ENCODE data around the gene BCL2.

BCL2 gene

DNA sequence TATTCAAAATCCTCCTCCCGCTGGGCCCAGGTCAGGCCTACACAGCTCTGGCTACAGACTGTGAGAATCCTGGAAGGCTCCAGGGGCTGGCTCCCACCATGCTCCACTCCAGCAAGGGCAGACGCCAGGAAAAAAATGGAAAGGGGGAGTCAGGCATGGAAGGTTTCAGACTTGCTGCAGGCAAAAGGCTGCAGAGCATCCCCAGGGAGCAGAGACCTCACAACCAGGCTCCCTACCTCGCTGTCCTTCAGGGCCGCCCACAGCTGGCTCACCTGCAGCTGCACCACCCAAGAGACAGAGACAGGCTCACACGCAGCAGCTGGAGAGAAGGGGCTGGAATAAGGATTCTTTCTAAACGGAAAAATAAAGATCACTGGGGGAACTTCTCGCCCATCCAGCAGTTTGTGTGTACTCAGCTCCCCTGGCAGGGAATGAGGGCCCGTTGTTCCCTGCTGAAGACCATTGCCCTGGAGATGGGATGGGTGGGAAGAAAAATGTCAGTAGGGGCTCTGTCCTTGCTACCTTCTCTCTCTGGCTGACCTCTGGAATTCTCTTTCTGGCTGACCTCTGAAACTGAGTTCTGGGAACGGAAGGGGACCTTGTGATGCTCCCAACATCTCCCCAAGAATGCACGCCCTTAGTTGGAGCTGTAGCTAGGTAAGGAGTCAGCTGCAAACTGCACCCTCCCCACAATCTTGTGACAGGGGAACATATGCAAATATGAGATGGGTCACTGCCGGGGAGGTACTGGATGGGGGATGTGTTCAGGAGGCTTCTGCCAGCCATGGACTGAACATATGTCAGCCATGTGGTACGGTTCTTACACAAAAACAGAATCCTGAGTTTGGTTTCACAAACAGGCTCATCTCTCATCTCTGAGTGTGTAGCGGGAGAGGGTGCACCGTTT lies 34.5 kb downstream of the BCL2 start:
- DNase-seq, result no peak

DNA sequence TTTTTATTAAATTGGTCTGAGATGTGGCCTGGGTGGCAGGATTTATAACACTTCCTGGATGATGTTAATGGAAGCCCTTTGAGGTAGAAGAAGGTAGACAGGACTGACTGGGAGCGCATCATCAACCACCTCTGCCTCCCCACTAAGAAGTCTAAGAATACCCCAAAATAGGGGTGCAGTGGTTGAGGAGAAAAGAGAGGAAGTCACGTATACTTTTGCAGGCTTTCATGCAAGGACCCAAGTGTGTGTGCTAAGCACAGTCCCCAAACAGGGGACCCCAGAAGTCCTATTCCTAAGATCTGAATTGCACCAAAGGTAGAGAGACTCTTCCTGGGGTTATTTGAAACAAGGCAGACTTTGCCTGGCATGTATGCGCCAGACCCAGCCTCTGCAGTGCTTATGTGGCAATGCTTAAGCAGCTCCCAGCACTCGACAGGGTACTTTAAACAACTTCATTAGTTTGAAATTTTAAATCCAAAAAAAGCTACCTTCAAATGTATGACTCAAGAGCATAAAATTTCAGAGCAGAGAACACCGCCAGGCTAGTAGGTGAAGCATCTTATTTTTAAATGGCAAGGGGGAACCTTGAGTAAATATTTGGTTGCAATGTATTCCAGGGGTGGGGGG lies 35.3 kb downstream of the BCL2 start:
- no peak for DNase-seq

DNA sequence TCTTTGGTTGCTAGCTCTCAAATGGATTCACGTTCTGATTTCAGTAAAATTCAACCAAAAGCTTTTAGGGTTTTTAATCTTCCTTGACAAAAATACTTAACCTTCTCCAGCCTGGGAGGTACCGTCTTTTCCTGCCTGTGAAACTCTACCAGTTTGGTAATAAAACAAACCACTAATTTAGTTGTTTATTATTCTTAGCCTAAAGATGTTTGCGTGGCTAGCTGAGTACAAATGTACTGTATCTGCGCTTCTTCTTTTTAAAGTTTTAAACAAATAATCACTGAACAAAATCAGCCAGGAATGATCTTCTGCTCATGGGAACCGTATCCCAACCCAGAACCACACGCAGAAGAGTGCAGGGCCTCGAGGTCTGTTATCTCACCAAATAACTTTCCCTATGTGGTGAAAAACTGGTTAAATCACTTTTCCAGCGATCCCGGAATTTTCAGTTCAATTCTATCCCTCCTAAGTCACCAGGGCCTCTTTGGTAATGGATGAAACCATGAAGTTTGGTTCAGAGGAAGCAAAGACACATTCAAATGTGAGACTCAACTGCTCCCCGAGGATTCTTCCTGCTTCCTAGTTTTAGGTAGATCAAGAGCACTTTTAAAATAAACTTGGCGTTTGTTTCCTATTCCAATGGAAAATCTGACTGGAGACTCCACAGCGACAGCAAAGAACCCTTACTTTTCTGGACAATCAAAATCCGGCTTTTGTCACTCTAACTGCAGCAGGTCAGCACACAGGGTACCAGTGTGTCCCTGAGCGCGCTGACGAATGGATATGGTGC lies 36.1 kb downstream of the BCL2 start:
- DNase-seq, result no peak

GRCh38 chr18:63282793-63283192 lies 36.8 kb downstream of the BCL2 start:
- DNase-seq, result no peak

DNA sequence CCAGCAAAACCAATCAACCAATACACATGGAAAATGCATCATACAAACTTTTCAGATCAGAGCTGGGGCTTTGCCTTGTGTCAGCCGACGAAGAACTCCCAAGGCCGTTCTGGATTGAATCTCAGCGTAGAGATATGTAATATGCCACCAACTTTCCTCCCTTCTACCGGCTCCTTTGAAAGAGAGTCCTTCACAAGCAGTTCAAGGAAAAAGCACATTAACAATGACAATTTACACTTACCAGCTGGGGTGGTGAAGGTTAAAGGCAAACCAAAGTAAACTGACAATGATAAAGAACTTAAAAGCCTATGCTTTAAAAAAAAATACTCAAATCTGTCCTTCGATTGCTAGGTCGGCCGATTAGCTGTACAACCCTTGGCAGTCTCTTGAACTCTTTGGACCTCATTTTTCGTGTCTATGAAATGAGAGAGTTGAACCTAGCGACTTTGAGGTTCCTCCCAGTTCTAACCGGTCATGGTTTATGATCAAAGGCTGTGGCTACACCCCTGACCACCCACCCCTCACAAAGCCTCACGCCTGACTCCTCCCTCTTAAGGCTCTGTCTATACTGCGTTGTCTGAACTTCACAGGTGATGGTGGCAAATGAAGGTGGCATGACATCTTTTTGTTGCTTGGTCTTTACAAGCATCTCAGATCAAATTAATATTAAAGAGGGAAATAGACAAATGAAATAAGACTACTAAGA lies 46.2 kb downstream of the BCL2 start:
- DNase-seq, result no peak

DNA sequence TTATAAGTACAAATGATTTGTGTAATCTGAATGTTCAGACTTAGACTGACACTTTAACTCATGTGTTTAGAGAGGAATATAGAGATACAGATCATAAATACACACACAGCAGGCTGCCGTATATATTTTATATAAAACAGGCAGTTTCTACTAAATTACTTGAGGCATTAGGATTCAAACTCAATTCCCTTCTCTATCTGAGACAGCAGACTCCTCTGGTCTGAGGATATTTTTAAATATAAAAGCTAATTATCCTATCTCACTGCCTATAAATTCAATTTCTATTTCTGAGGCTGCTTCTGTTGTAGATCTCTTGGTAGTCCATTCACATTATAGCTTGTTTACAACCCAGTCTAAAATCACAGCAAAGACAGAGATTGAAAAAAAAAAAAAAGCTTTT lies 46.9 kb downstream of the BCL2 start:
- no peak for DNase-seq

DNA sequence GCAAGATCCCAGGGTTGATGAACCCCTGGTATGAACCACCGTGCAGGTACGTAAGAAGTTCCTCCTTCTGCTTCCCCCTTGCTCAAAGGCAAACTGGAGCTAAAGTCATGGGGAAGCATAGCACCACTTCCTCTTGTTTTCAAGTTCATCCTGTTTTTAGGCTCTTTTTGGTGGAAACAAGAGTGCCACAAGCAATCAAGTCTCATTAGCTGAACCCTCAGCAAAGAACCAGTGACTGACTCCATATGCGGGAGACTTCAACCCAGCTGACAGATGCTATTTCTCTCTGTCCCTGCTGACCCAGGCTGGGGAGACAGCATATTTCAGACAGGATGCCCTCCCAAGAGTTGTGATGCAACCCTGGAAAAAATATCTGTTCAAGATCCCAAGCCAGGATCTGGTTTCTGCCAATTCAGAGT lies 47.7 kb downstream of the BCL2 start:
- DNase-seq, result no peak

GRCh38 chr18:63271148-63271547 lies 48.4 kb downstream of the BCL2 start:
- no peak for DNase-seq

DNA sequence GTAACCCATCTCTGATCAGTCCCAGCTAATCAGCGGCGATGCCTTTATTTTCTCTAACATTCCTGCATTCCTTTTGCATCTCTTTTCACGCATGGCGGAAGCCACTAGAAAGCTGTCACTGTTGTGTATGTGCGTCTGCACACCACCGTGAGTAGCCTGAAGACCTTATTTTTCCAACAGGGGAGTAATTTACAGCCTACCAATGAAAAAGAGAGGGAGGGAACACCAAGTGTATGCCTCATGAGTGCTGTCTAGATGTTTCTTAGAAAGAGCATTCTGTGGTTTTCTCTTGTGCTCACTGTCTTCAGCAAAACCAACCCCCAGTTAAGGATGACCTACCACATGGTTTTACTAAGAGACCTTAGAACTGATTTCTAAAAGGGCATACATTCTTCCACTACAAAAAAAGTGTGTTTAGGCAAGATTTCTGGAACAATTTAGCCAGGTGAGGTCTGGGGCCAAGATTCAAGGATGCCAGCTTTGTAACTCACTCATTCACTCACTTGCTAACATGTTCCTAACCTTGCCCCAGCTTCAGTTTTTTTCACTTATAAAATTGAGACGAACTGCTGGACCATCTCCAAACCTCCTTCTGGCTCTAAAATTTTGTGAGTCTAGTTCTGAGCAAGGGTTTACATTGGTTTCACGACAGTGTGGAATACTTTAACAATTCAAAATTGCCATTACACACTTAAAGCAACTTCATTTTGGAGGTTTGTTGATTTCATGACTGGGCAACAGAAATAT lies 51.4 kb downstream of the BCL2 start:
- no peak for DNase-seq

GRCh38 chr18:63266888-63267790 lies 52.4 kb downstream of the BCL2 start:
- no peak for DNase-seq

DNA sequence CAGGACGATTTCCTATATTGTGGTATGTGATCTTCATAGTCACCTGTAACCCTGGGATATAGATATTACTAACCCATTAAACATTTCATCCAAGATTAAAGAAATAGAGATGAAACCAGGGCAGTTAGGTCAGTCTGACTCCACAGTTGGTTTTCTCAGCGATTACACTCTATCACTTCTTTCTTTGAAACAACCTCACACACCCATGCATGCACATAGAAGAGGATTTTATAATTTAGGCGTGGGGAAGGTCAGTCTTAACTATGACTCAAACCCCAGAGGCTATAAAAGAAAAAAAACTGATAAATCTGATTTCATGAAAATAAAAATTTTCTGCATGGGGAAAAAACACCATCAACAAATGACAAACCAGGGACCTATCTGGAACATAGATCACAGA lies 54.2 kb downstream of the BCL2 start:
- DNase-seq, result no peak

- DNase-seq, result peak; percentile 69
These were observed 54.7 kb downstream of the BCL2 start for GRCh38 chr18:63264871-63265270.

DNA sequence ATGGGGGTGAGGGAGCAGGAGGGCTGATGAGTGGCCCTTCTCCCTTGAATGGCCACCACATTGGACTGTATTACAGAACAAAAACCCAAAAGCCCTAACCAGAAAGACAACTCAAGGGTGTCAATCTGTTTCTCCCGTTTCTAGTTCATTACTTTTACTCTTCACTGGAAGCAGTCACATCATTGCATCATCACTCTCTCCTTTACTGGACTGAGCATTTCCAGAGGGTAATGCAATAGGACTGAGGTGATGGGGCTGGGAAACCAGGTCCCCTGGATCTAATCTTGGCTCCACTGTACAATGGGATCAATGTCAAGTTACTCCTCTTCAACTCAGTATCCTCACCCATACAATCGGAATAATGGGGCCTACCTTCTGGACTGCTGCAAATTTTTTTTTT lies 56.1 kb downstream of the BCL2 start:
- no peak for DNase-seq

- no peak for DNase-seq
These were observed 56.9 kb downstream of the BCL2 start for GRCh38 chr18:63262369-63263335.

DNA sequence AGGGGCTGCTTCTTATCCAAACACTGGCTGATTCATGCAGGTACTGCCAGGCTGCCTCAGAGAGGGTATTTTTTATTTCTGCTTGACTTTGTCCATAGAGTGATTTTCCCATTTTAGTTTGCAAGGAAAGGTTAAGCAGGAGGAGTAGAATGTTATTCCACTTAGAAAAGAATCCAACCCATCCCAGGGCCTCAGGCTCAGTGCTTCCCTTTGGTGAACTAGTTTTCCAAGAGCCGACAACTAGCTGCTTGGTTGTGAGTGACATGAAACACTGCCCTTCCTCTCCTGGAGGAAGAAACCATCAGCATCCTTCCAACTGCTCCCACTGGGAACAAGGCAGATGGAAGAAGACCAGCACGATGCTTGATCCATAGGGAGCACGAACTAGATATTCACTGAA lies 58.5 kb downstream of the BCL2 start:
- no peak for DNase-seq

DNA sequence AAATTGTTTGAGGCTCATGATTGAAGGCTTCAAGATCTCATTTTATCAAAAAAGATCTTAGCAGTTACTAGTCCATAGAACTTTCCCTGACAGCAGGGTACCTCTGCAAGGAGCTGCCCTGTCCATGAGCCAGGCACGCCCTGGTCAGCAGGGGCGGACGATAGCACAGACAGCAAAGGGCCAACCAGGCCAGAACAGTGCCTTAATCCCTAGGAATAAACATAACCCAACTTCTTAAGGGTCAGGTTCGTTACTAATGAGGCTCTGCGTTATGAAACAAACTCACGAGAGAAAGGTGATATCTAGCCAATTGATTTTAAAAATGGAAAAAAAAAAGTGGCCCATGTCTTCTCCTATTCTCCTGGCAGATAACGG lies 59.2 kb downstream of the BCL2 start:
- DNase-seq, result no peak

GRCh38 chr18:63259567-63260379 lies 59.8 kb downstream of the BCL2 start:
- DNase-seq, result no peak

DNA sequence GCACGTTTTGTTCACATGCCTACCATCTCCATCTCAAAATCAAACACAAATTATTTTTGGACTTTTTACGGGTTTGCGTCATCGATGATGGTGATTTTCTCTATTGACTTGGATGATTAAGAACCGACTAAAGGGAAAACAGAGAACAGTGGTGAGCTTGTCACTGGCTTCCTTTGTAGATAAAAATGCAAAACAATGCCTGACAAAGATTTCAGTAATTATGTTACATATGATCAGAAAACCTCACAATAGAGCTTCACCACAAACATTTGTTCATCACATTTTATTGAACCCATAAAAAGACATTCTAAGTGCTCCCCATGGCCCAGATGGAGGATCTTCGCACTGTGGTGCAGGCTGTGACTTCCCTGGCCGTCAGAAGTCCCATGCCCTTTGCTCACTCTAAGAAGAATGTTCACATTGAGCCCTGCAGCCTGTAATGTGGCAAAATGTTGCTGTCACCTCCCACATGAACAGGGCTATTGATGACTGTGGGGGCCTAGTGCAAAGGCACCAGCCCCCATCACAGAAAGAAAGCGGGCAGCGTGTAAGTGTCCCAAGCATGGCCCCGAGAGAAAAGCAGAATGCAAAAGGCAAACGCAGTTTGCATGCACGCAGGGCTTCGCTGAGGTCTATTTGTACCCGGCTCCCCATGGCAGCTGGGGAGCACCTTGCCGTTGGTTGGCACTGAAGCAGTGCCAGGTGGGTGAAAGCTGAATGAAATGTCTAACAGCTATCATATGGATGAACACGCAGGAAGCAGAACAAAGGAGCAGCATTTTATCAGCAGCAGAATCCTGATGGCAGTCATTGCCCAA lies 60.6 kb downstream of the BCL2 start:
- DNase-seq, result no peak
